GM20000 (cell line): Measurements from ENCODE around the gene MBOAT7.

Experiments used
- DNase-seq: peaks from one replicate; pipeline ENCODE4 v3.0.0; 2012; ENCODE audit warnings: low spot score
- TF ChIP-seq, protein P1 (sequence below): IDR thresholded peaks from 2 replicates; pipeline ENCODE4 v1.5.1; 2012; ENCODE audit warnings: mild to moderate bottlenecking, control low read depth; ENCODE audit errors: extremely low read depth, missing control alignments

Gene MBOAT7

DNA sequence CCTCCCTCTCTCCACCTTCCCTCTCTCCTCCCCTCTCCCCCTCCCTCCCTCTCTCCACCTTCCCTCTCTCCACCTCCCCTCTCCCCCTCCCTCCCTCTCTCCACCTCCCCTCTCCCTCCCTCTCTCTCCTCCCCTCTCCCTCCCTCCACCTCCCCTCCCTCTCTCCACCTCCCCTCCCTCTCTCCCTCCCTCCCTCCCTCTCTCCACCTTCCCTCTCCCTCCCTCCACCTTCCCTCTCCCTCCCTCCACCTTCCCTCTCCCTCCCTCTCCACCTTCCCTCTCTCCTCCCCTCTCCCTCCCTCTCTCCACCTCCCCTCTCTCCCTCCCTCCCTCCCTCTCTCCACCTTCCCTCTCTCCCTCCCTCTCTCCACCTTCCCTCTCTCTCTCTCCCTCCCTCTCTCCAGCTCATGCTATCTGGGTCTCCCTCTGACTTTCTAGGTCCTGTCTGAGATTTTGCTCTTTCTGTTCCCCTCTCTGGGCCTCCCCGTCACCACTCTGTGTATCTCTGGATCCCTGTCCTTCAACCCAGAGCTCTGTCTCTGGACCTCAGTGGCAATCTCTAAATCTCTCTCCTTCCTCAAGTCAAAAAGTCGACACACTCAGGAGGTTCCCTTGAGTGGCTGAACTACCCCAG is 55.3 kb downstream of the MBOAT7 start:
- TF ChIP-seq, protein P1, sequence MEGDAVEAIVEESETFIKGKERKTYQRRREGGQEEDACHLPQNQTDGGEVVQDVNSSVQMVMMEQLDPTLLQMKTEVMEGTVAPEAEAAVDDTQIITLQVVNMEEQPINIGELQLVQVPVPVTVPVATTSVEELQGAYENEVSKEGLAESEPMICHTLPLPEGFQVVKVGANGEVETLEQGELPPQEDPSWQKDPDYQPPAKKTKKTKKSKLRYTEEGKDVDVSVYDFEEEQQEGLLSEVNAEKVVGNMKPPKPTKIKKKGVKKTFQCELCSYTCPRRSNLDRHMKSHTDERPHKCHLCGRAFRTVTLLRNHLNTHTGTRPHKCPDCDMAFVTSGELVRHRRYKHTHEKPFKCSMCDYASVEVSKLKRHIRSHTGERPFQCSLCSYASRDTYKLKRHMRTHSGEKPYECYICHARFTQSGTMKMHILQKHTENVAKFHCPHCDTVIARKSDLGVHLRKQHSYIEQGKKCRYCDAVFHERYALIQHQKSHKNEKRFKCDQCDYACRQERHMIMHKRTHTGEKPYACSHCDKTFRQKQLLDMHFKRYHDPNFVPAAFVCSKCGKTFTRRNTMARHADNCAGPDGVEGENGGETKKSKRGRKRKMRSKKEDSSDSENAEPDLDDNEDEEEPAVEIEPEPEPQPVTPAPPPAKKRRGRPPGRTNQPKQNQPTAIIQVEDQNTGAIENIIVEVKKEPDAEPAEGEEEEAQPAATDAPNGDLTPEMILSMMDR, result no peak
- DNase-seq, result no peak

- no peak for DNase-seq
Observed at GRCh38 chr19:54133312-54133956, 55.9 kb downstream of the MBOAT7 start.

GRCh38 chr19:54129617-54129996 is 59.8 kb downstream of the MBOAT7 start:
- TF ChIP-seq, protein P1, result no peak
- no peak for DNase-seq

More at GRCh38 chr19:54133312-54133956, 55.9 kb downstream of the MBOAT7 start:
- TF ChIP-seq, protein P1, result no peak

DNA sequence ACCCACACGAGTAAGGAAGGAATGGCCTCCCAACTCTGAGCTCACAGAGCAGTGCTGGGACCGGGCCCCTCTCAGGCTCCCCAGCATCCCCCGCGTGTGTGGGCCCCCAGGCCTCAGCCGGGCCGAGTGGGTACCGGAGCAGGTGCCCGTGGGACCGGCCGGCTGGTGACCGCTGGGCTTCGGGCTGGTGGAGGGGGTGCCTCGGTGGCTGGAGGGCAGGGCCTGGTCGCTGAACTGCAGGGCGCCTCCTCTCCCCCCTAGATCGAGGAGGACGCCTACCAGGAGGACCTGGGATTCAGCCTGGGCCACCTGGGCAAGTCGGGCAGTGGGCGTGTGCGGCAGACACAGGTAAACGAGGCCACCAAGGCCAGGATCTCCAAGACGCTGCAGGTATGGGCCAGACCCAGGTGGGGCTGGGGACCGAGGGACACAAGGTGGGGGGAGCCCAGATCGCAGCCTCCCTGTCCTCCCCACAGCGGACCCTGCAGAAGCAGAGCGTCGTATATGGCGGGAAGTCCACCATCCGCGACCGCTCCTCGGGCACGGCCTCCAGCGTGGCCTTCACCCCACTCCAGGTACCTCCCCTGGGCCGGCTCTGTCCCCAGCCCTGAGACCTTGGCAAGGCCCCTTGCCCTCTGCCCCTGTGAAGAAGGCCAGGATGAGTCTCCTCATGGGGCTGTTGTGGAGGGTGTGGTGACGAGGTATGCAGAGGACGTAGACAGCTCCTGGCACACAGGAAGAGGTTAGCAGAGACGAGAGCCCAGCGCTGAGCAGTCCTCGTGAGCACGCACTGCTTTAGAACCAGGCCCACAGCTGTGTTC is 60.4 kb downstream of the MBOAT7 start:
- TF ChIP-seq, protein P1, result no peak
- DNase-seq, result no peak

GRCh38 chr19:54128441-54128725 is 61.0 kb downstream of the MBOAT7 start:
- TF ChIP-seq, protein P1, result no peak

DNA sequence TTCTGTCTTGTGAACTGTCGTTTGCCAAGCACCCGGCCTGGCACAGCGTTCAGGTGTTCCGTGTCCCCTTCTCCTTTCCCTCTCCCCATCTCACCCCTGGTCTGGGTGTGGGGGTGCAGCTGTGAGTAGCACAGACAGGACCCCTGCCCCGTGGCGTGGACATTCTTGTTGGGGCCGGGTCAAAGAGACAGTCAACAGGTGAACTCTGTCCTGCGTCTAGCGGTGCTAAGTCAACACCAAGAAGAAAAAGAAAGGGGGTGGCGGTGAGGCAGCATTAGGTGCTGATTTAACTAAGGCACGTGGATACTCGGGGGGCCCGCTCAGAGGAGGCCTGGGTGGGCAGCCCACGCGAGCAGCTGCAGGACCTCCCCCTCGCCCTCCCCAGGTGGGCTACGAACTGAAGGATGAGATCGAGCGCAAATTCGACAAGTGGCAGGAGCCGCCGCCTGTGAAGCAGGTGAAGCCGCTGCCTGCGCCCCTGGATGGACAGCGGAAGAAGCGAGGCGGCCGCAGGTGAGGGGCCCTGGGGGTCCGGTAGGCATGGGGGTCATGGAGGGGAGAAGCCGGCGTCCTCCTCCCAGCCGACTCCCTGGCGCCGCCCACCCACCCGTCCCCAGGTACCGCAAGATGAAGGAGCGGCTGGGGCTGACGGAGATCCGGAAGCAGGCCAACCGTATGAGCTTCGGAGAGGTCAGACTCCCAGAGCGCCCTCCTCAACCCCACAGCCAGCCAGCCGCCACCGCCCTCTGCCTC is 61.5 kb downstream of the MBOAT7 start:
- no peak for DNase-seq
- TF ChIP-seq, protein P1, result no peak

More at GRCh38 chr19:54128441-54128725, 61.0 kb downstream of the MBOAT7 start:
- no peak for DNase-seq
